ENCODE results near the gene RAB31.

RAB31 gene

GRCh38 chr18:9738266-9738969 lies 30.3 kb downstream of the RAB31 start:
- no peak for DNase-seq (ENCODE audit: low read depth)

DNA sequence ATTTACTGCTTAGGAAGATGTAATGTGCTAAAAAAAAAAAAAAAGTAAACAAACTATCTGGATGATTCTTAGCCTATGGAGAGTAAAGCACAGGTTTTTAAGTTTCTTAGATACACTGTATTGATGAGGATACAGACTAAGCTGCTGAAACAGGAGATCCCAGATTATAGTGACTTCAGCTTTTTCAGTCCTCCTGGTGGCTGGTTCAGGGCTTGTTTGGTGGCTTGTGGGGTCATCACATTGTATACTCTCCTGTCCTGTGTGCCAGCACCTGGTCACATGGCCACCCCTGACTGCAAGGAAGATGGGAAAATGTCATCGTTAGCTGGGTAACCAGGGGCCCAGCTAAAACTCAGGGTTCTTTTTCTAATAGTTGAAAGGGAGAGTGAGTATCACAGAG lies 31.4 kb downstream of the RAB31 start:
- DNase-seq (ENCODE audit: low read depth) = no peak

GRCh38 chr18:9740071-9740470 lies 32.0 kb downstream of the RAB31 start:
- no peak for DNase-seq (ENCODE audit: low read depth)

- DNase-seq (ENCODE audit: low read depth) = no peak
These were observed 33.3 kb downstream of the RAB31 start for GRCh38 chr18:9741406-9741792.

GRCh38 chr18:9741793-9742523 lies 33.9 kb downstream of the RAB31 start:
- no peak for DNase-seq (ENCODE audit: low read depth)

GRCh38 chr18:9742524-9743131 lies 34.5 kb downstream of the RAB31 start:
- no peak for DNase-seq (ENCODE audit: low read depth)

GRCh38 chr18:9743200-9744016 lies 35.3 kb downstream of the RAB31 start:
- DNase-seq (ENCODE audit: low read depth) = no peak

GRCh38 chr18:9746958-9747357 lies 38.9 kb downstream of the RAB31 start:
- no peak for DNase-seq (ENCODE audit: low read depth)

- no peak for DNase-seq (ENCODE audit: low read depth)
These were observed 41.5 kb downstream of the RAB31 start for GRCh38 chr18:9749611-9750010.

DNA sequence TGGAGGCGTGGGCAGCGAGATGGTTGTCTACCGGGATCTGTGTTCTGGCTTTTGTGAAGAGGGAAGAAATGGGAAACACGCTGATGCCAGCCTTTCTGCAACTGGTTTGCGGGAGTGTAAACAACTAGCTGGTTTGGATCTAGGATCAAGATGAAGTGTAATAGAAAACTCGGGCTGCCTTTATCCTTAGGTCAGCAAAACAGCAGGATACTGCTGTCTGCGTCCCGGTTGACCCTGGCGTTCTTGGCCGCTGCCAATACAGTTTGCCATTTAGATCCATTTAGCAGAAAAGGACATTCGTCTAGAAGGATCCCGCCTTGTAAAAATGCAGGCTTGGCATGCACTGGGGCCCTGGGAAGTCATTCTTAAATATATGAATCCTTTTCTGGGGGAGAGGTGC lies 42.0 kb downstream of the RAB31 start:
- no peak for DNase-seq (ENCODE audit: low read depth)

GRCh38 chr18:9750606-9751304 lies 42.7 kb downstream of the RAB31 start:
- no peak for DNase-seq (ENCODE audit: low read depth)

- DNase-seq (ENCODE audit: low read depth) = no peak
These were observed 43.4 kb downstream of the RAB31 start for GRCh38 chr18:9751371-9752031.

DNA sequence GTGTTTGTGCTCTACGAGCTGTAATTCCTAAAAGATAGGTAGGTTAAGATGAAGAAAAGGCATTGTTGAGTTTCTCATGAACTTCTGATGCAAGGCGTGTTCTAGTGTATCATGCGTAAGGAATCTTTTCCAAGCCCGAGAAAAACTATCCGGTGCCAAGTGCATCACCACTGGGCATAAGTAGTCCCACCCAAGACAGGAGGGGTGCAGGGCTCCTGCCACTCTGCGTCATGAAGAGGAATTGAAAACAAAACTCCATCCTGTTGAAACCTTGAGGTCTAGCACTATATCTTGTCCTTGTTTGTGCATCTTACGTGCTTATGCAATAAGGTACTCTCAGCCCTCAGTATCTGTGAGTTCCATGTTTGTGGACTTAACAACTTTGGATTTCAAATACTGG lies 45.7 kb downstream of the RAB31 start:
- no peak for DNase-seq (ENCODE audit: low read depth)

- no peak for DNase-seq (ENCODE audit: low read depth)
These were observed 47.0 kb downstream of the RAB31 start for GRCh38 chr18:9755110-9755509.

- no peak for DNase-seq (ENCODE audit: low read depth)
These were observed 47.5 kb downstream of the RAB31 start for GRCh38 chr18:9755615-9756014.

DNA sequence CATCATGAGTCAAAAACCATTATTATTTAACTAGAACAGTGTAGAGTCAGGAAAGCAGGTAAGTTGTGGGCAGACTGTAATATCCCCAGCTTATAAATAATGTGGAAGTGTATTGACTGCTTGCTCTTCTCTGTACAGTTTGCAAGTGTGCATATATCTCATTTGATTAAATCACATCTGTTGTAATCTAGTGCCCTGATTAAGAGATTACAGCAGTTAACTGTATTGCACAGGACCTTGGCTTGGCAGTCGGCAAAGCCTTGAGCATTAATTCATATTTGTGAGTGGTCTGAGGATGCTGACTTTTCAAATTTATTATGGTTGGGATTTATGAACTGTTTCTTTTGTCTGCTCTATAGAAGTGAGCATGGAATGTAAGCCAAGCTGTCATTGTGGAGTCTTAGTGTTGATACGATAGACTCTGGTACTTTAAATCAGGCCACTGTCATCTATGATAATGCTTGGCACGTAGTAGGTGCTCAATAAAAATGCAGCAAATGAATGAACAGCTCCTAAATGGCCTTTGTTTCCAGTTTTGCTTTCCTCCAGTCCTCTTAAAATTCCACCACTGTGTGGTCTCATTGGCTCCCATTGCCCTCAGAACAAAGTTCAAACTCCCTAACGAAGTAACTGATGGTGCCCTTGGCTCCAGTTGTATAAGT lies 48.3 kb downstream of the RAB31 start:
- no peak for DNase-seq (ENCODE audit: low read depth)

GRCh38 chr18:9756933-9757470 lies 48.9 kb downstream of the RAB31 start:
- DNase-seq (ENCODE audit: low read depth) = no peak

GRCh38 chr18:9757827-9758621 lies 49.9 kb downstream of the RAB31 start:
- DNase-seq (ENCODE audit: low read depth) = no peak

GRCh38 chr18:9758624-9759075 lies 50.5 kb downstream of the RAB31 start:
- no peak for DNase-seq (ENCODE audit: low read depth)

- no peak for DNase-seq (ENCODE audit: low read depth)
These were observed 52.5 kb downstream of the RAB31 start for GRCh38 chr18:9760641-9761040.

All from activated T-cell treated with anti-CD3 and anti-CD28 coated beads for 1 hour (primary cell).